GM23338 (cell line): ENCODE measurements around the gene FTL. TPM values are rescaled to one million over a fixed set of nuclear protein-coding genes. Genes with fewer than 3 reads are reported as not detected.
A peak's percentile ranks its signal among the peaks of the same experiment; 100 is the strongest.

ENCODE experiments used
- ATAC-seq: fragments of 200-7000 bp; cut with Tn5 transposase; 3 replicates; pipeline ENCODE4 v1.9.1; 2020
- DNase-seq: peaks from one replicate; pipeline ENCODE4 v3.0.0-alpha.2; 2015; ENCODE audit warnings: low spot score
- H2AFZ ChIP-seq: fragments of 200-600 bp; sonication (generic); 2 replicates; pipeline ENCODE4 v1.8.0; 2016; ENCODE audit warnings: antibody characterized with exemption, mild to moderate bottlenecking, moderate library complexity
- H3F3A ChIP-seq: fragments of 200-600 bp; sonication (generic); replicated peaks from 2 replicates; pipeline ENCODE4 v1.8.0; 2017; ENCODE audit warnings: antibody characterized with exemption, mixed run types, low read depth
- H3K27ac ChIP-seq: fragments of 200-600 bp; sonication (generic); 2 replicates; pipeline ENCODE4 v1.6.1; 2016; ENCODE audit warnings: low read depth
- H3K27me3 ChIP-seq: fragments of 200-600 bp; sonication (generic); 2 replicates; pipeline ENCODE4 v1.8.0; 2016; ENCODE audit warnings: mild to moderate bottlenecking, mixed run types, moderate library complexity; ENCODE audit not compliant: insufficient read depth
- H3K36me3 ChIP-seq: fragments of 200-600 bp; sonication (generic); 2 replicates; pipeline ENCODE4 v1.8.0; 2016; ENCODE audit warnings: mild to moderate bottlenecking; ENCODE audit not compliant: insufficient read depth
- H3K4me1 ChIP-seq: fragments of 200-600 bp; sonication (generic); 2 replicates; pipeline ENCODE4 v1.8.0; 2016; ENCODE audit warnings: mild to moderate bottlenecking, moderate library complexity; ENCODE audit not compliant: insufficient read depth
- H3K4me2 ChIP-seq: fragments of 200-600 bp; sonication (generic); 2 replicates; pipeline ENCODE4 v1.7.1; 2017; ENCODE audit warnings: mixed run types
- H3K4me3 ChIP-seq: fragments of 200-600 bp; sonication (generic); 2 replicates; pipeline ENCODE4 v1.6.1; 2016; ENCODE audit warnings: mixed run types
- H3K79me2 ChIP-seq: fragments of 200-600 bp; sonication (generic); replicated peaks from 2 replicates; pipeline ENCODE4 v1.8.0; 2017; ENCODE audit warnings: mild to moderate bottlenecking; ENCODE audit not compliant: insufficient read depth
- H3K9me2 ChIP-seq: fragments of 200-600 bp; sonication (generic); 2 replicates; pipeline ENCODE4 v1.8.0; 2017; ENCODE audit not compliant: insufficient read depth
- H4K20me1 ChIP-seq: fragments of 200-600 bp; sonication (generic); replicated peaks from 2 replicates; pipeline ENCODE4 v1.8.0; 2017; ENCODE audit warnings: mild to moderate bottlenecking; ENCODE audit not compliant: insufficient read depth
- H3K27ac Mint-ChIP-seq: 2 replicates; pipeline ENCODE4 v1.8.0; 2020; ENCODE audit warnings: inconsistent platforms, mild to moderate bottlenecking, moderate library complexity, mixed read lengths
- H3K27me3 Mint-ChIP-seq: 3 replicates; pipeline ENCODE4 v1.8.0; 2022; ENCODE audit warnings: low read depth, mild to moderate bottlenecking, moderate library complexity, mixed read lengths, inconsistent platforms; ENCODE audit not compliant: insufficient read depth, poor library complexity
- H3K36me3 Mint-ChIP-seq: 3 replicates; pipeline ENCODE4 v1.8.0; 2021; ENCODE audit warnings: low read depth, mild to moderate bottlenecking, inconsistent platforms, moderate library complexity, mixed read lengths
- H3K4me1 Mint-ChIP-seq: 3 replicates; pipeline ENCODE4 v1.8.0; 2020; ENCODE audit warnings: mild to moderate bottlenecking, inconsistent platforms, mixed read lengths
- H3K4me3 Mint-ChIP-seq: 3 replicates; pipeline ENCODE4 v1.8.0; 2021; ENCODE audit warnings: moderate library complexity, mild to moderate bottlenecking, inconsistent platforms, mixed read lengths
- H3K9me3 Mint-ChIP-seq: 3 replicates; pipeline ENCODE4 v1.8.0; 2020; ENCODE audit warnings: moderate library complexity, mild to moderate bottlenecking, inconsistent platforms, mixed read lengths
- CREB1 ChIP-seq: fragments of 250-450 bp; sonication (Bioruptor Pico); IDR thresholded peaks from 2 replicates; pipeline ENCODE4 v1.5.0; 2020; ENCODE audit warnings: low read depth, mild to moderate bottlenecking, moderate library complexity
- ETS1 ChIP-seq: IDR thresholded peaks from 2 replicates; pipeline ENCODE4 v1.6.1; 2016; ENCODE audit warnings: antibody characterized with exemption
- EZH2 ChIP-seq: fragments of 200-600 bp; sonication (generic); IDR thresholded peaks from one replicate; pipeline ENCODE4 v1.8.0; 2017; ENCODE audit warnings: antibody characterized with exemption, mild to moderate bottlenecking, low read depth; ENCODE audit not compliant: unreplicated experiment
- EZH2phosphoT487 ChIP-seq: fragments of 200-600 bp; sonication (generic); IDR thresholded peaks from one replicate; pipeline ENCODE4 v1.8.1; 2018; ENCODE audit warnings: antibody characterized with exemption; ENCODE audit not compliant: unreplicated experiment
- JUNB ChIP-seq: IDR thresholded peaks from one replicate; pipeline ENCODE4 v1.6.1; 2016; ENCODE audit warnings: antibody characterized with exemption; ENCODE audit not compliant: unreplicated experiment
- NANOG ChIP-seq: IDR thresholded peaks from 2 replicates; pipeline ENCODE4 v1.6.1; 2016; ENCODE audit warnings: antibody characterized with exemption, borderline replicate concordance
- POLR2AphosphoS5 ChIP-seq: IDR thresholded peaks from 2 replicates; pipeline ENCODE4 v1.6.1; 2016; ENCODE audit warnings: antibody characterized with exemption, low read depth
- REST ChIP-seq: IDR thresholded peaks from one replicate; pipeline ENCODE4 v1.6.1; 2018; ENCODE audit warnings: antibody characterized with exemption; ENCODE audit not compliant: unreplicated experiment
- STAT1 ChIP-seq: IDR thresholded peaks from one replicate; pipeline ENCODE4 v1.6.1; 2016; ENCODE audit warnings: antibody characterized with exemption; ENCODE audit not compliant: unreplicated experiment
- ZNF114 ChIP-seq: fragments of 250-450 bp; sonication (Bioruptor Pico); IDR thresholded peaks from 2 replicates; pipeline ENCODE4 v1.5.0; 2020; ENCODE audit warnings: mild to moderate bottlenecking, moderate library complexity
- ZNF331 ChIP-seq: fragments of 250-450 bp; sonication (Bioruptor Pico); IDR thresholded peaks from 2 replicates; pipeline ENCODE4 v1.5.0; 2020; ENCODE audit warnings: low read depth, mild to moderate bottlenecking, moderate library complexity
- ZNF462 ChIP-seq: fragments of 250-450 bp; sonication (Bioruptor Pico); IDR thresholded peaks from 2 replicates; pipeline ENCODE4 v1.5.0; 2020; ENCODE audit warnings: mild to moderate bottlenecking, moderate library complexity
- polyA plus RNA-seq: library from polyadenylated mRNA; unstranded; fragments of >200 nt; fragmentation: Nextera tagmentation; extraction: Ambion mirVana; gene quantifications from 2 replicates; pipeline ENCODE4 v1.2.1, GENCODE V29; 2016
- total RNA-seq: library from RNA; depleted of rRNA; stranded (reverse); fragments of >200 nt; shearing (Covaris generic); gene quantifications from 2 replicates; pipeline ENCODE4 v1.2.3, GENCODE V29; 2014
- TF ChIP-seq, protein P1 (sequence below), 2 experiments: fragments of 200-600 bp in 1 of 2; sonication (generic) in 1 of 2; conservative IDR thresholded peaks; 2 replicates each; pipeline versions ENCODE4 v1.5.1 to v1.6.1; 2016 to 2017; ENCODE audit warnings: antibody characterized with exemption in 2 of 2, low read depth in 2 of 2, mild to moderate bottlenecking in 2 of 2, moderate library complexity in 1 of 2

FTL gene
- total and polyA plus RNA-seq, 2 experiments from 2014 or later = 2,064 to 5,436 TPM

- Mint-ChIP-seq H3K27me3 (peaks cover 15% of the 10 kb centered on the region), H3K27ac (peak overlapping the region; percentile 97), H3K36me3 (peaks cover 30% of the 10 kb centered on the region), H3K4me1 (peaks cover 25% of the 10 kb centered on the region), H3K9me3 (no peaks in the 10 kb centered on the region), H3K4me3 (peak overlapping the region; percentile 96)
- ATAC-seq = peak; percentile 9
- Histone ChIP-seq H3K4me1 (peaks cover 13% of the 10 kb centered on the region; the same call in 1 of the 2 replicates), H3K27me3 (no peaks in the 10 kb centered on the region), H3F3A (0 out of 2 replicates have a peak, but pooled peaks cover 3% of the 10 kb centered on the region), H3K4me2 (peak overlapping the region; percentile 98), H3K36me3 (peaks cover 6% of the 10 kb centered on the region), H2AFZ (peak overlapping the region; percentile 92), H3K79me2 (peaks cover 54% of the 10 kb centered on the region), H3K27ac (peak overlapping the region; percentile 81), H3K9me2 (no peaks in the 10 kb centered on the region), H3K4me3 (peak overlapping the region; percentile 100), H4K20me1 (peaks cover 6% of the 10 kb centered on the region)
- peak; percentile 51 for DNase-seq
- TF ChIP-seq ZNF462 (no peak), JUNB (no peak), POLR2AphosphoS5 (no peak), STAT1 (no peak), ZNF114 (CRISPR knock-in tag) (no peak), NANOG (no peak), CREB1 (CRISPR knock-in tag) (no peak), ZNF331 (no peak), EZH2phosphoT487 (no peak), ETS1 (no peak), EZH2 (no peak), REST (no peak)
- TF ChIP-seq, protein P1, sequence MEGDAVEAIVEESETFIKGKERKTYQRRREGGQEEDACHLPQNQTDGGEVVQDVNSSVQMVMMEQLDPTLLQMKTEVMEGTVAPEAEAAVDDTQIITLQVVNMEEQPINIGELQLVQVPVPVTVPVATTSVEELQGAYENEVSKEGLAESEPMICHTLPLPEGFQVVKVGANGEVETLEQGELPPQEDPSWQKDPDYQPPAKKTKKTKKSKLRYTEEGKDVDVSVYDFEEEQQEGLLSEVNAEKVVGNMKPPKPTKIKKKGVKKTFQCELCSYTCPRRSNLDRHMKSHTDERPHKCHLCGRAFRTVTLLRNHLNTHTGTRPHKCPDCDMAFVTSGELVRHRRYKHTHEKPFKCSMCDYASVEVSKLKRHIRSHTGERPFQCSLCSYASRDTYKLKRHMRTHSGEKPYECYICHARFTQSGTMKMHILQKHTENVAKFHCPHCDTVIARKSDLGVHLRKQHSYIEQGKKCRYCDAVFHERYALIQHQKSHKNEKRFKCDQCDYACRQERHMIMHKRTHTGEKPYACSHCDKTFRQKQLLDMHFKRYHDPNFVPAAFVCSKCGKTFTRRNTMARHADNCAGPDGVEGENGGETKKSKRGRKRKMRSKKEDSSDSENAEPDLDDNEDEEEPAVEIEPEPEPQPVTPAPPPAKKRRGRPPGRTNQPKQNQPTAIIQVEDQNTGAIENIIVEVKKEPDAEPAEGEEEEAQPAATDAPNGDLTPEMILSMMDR (conservative IDR thresholded peaks at IDR 0.05; ENCODE audit: low read depth in 2 of 2) = no peak
Observed at GRCh38 chr19:48992581-48993174, 27.6 kb downstream of the FTL start.
